ENCODE results near the gene ITGA1.

ITGA1 gene

GRCh38 chr5:52977264-52977897 lies 189.7 kb downstream of the ITGA1 start:
- DNase-seq: no peak

GRCh38 chr5:52981507-52981906 lies 193.8 kb downstream of the ITGA1 start:
- DNase-seq: no peak

- DNase-seq: no peak
These were observed 196.3 kb downstream of the ITGA1 start for GRCh38 chr5:52983731-52984636.

- no peak for DNase-seq
These were observed 197.6 kb downstream of the ITGA1 start for GRCh38 chr5:52985306-52985705.

- DNase-seq: peak; percentile 42
These were observed 200.1 kb downstream of the ITGA1 start for GRCh38 chr5:52987711-52988331.

GRCh38 chr5:52988335-52989024 lies 200.8 kb downstream of the ITGA1 start:
- no peak for DNase-seq

GRCh38 chr5:52989025-52989780 lies 201.5 kb downstream of the ITGA1 start, which contains the start of gene ITGA2:
Gene ITGA2 (plus strand): TSS chr5:52989352. CDS start chr5:52989469, 117 bp downstream.
- peak; percentile 34 for DNase-seq

GRCh38 chr5:52989781-52990527 lies 202.2 kb downstream of the ITGA1 start:
- DNase-seq: peak; percentile 57

- no peak for DNase-seq
These were observed 202.8 kb downstream of the ITGA1 start for GRCh38 chr5:52990528-52990925.

- no peak for DNase-seq
These were observed 205.7 kb downstream of the ITGA1 start for GRCh38 chr5:52993367-52993766.

- DNase-seq: no peak
These were observed 206.6 kb downstream of the ITGA1 start for GRCh38 chr5:52994266-52994665.

- no peak for DNase-seq
These were observed 207.4 kb downstream of the ITGA1 start for GRCh38 chr5:52995095-52995494.

GRCh38 chr5:52995914-52996313 lies 208.2 kb downstream of the ITGA1 start:
- no peak for DNase-seq

- DNase-seq: no peak
These were observed 209.3 kb downstream of the ITGA1 start for GRCh38 chr5:52996979-52997378.

GRCh38 chr5:52997424-52997823 lies 209.7 kb downstream of the ITGA1 start:
- DNase-seq: no peak

GRCh38 chr5:52998552-52999313 lies 211.0 kb downstream of the ITGA1 start:
- no peak for DNase-seq

GRCh38 chr5:52999344-52999949 lies 211.7 kb downstream of the ITGA1 start:
- no peak for DNase-seq

- DNase-seq: no peak
These were observed 213.8 kb downstream of the ITGA1 start for GRCh38 chr5:53001541-53001940.

GRCh38 chr5:53002491-53002890 lies 214.8 kb downstream of the ITGA1 start:
- DNase-seq: no peak

GRCh38 chr5:53003144-53003543 lies 215.4 kb downstream of the ITGA1 start:
- DNase-seq: no peak
